ENCODE data around the gene GRM4. TPM values are rescaled to one million over a fixed set of nuclear protein-coding genes. Genes with fewer than 3 reads are reported as not detected.

Gene GRM4
- total and polyA plus RNA-seq, 10 donors, result 0.02 to 0.26 (median 0.09) TPM; not detected in 3

DNA sequence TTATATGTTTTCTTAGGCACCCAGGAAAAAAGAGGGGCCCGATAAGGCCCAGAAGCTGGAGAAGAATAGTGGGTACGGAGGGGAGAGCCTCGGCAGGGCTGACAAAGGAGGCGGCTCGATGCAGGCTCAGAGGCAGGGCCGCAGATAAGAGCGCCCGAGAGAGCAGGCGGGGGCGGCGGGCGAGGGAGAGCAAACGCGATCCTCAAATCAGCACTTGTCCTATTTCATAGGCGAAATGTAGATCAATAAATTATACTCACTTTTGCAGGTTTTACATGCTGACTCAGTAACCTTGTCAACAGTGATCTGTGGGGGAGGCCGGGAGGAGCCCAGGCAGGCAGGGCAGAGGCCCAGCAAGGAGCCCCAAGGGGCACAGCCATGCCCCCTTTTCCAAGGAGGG is 42.6 kb downstream of the GRM4 start:
- Histone ChIP-seq H3K36me3 (no peaks in the 10 kb centered on the region), H3K27me3 (replicated peaks in 1 of 7) (peaks cover 0 to 38% (median 0%) of the 10 kb centered on the region in 7 donors), H3K4me1 (no peaks in the 10 kb centered on the region), H3K9me3 (no peaks in the 10 kb centered on the region), H3K4me3 (no peak overlapping the region), H3K27ac (no peak overlapping the region)
- no peak for DNase-seq
- intact Hi-C loops (cut with DNase I; ENCODE audit: low total_unique reads), result no loop called here
- WGBS, 5 donors, result 80 to 84% (median 83%) methylated on average over 16 of the region's 16 CpGs
- no peak for TF ChIP-seq POLR2AphosphoS5 (IDR thresholded peaks at IDR 0.05)
- TF ChIP-seq, protein P1, sequence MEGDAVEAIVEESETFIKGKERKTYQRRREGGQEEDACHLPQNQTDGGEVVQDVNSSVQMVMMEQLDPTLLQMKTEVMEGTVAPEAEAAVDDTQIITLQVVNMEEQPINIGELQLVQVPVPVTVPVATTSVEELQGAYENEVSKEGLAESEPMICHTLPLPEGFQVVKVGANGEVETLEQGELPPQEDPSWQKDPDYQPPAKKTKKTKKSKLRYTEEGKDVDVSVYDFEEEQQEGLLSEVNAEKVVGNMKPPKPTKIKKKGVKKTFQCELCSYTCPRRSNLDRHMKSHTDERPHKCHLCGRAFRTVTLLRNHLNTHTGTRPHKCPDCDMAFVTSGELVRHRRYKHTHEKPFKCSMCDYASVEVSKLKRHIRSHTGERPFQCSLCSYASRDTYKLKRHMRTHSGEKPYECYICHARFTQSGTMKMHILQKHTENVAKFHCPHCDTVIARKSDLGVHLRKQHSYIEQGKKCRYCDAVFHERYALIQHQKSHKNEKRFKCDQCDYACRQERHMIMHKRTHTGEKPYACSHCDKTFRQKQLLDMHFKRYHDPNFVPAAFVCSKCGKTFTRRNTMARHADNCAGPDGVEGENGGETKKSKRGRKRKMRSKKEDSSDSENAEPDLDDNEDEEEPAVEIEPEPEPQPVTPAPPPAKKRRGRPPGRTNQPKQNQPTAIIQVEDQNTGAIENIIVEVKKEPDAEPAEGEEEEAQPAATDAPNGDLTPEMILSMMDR (IDR thresholded peaks at IDR 0.05 in 8 of 11, conservative IDR thresholded peaks at IDR 0.05 in 3 of 11), result no peak
- no peak for TF ChIP-seq POLR2A (IDR thresholded peaks at IDR 0.05)

DNA sequence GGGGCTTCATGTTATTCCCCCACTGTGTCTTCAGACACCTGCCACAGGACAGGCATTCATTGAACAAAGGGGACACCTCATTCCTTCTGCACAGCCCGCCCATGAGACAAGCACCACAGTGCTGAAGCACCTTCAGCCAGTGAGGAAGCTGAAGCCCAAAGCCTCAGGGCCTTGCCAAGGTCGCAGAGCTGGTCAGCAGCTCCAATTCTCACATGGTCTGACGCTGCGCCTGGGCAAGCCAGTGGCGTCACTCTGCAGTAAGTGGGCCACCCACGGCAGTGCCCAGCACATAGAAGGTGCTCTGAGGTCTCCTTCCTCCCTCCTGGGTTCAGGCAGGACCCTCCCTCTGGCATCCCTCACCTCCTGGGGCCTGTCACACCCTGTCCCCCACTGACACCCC is 43.2 kb downstream of the GRM4 start:
- no peak for DNase-seq
- Histone ChIP-seq H3K9me3 (no peaks in the 10 kb centered on the region), H3K36me3 (no peaks in the 10 kb centered on the region), H3K27me3 (replicated peaks in 1 of 7) (peaks cover 0 to 43% (median 0%) of the 10 kb centered on the region in 7 donors), H3K27ac (no peak overlapping the region), H3K4me3 (no peak overlapping the region), H3K4me1 (no peaks in the 10 kb centered on the region)
- 52 to 81% (median 75%) methylated on average over 3 to 6 of the region's 6 CpGs for WGBS, 5 donors
- intact Hi-C loops (cut with DNase I; ENCODE audit: low total_unique reads), result no loop called here
- TF ChIP-seq, protein P1 (IDR thresholded peaks at IDR 0.05 in 8 of 11, conservative IDR thresholded peaks at IDR 0.05 in 3 of 11), result no peak
- TF ChIP-seq POLR2A (IDR thresholded peaks at IDR 0.05), result no peak
- no peak for TF ChIP-seq POLR2AphosphoS5 (IDR thresholded peaks at IDR 0.05)

DNA sequence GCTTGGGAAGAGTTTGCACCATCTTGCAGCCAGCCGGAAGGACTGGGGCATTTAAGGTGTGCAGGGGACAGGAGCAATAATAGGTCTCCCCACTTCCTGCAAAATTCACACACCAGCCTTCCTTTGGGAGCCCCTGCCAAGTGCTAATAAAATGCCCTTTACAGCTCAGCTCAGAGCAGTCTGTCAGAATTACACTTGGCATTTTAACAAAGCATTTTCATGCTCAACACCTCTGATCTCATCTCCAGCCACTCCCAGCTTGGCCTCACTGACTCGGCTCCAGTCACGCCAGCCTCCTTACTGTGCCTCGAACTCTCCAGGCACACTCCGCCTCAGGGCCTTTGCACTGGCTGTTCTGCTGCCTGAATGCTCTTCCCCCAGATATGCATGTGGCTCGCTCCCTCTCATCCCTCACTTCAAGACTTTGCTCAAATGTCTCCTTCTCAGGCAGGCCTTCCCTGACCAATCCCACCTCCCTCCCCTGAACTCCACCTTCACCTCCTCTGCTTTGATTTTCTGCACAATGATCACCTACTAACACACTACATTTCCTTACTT is 43.7 kb downstream of the GRM4 start:
- Histone ChIP-seq H3K27me3 (replicated peaks in 1 of 7) (peaks cover 0 to 46% (median 0%) of the 10 kb centered on the region in 7 donors), H3K4me1 (no peaks in the 10 kb centered on the region), H3K36me3 (no peaks in the 10 kb centered on the region), H3K4me3 (no peak overlapping the region), H3K27ac (no peak overlapping the region), H3K9me3 (no peaks in the 10 kb centered on the region)
- no peak for DNase-seq
- intact Hi-C loops (cut with DNase I; ENCODE audit: low total_unique reads), result no loop called here
- 83 to 96% (median 87%) methylated on average over 6 of the region's 6 CpGs for WGBS, 5 donors
- no peak for TF ChIP-seq POLR2AphosphoS5 (IDR thresholded peaks at IDR 0.05)
- TF ChIP-seq, protein P1 (IDR thresholded peaks at IDR 0.05 in 8 of 11, conservative IDR thresholded peaks at IDR 0.05 in 3 of 11), result no peak
- no peak for TF ChIP-seq POLR2A (IDR thresholded peaks at IDR 0.05)

DNA sequence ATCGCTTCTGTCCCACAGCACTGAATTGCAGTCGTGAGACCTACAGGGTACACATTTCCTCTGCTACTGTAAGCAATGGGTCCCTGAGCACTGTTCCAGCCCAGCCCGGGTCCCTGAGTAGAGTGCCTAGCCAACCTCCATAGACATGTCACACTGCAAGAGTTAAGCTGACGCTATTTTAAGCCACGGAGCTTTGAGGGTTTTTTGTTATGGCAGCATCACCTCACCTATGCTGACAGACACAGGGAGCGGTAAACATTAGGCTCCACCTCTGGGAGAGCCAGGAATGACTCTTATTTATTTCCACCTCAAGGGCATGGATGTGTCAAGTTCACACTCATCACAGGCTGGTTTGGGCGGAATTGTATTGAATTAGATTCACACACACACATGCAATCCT is 45.1 kb downstream of the GRM4 start:
- intact Hi-C loops (cut with DNase I; ENCODE audit: low total_unique reads), result no loop called here

More for the DNA sequence above, 45.1 kb downstream of the GRM4 start:
- Histone ChIP-seq H3K4me3 (no peak overlapping the region), H3K9me3 (no peaks in the 10 kb centered on the region), H3K36me3 (no peaks in the 10 kb centered on the region), H3K27me3 (replicated peaks in 1 of 7) (peaks cover 0 to 49% (median 8%) of the 10 kb centered on the region in 7 donors), H3K4me1 (no peaks in the 10 kb centered on the region), H3K27ac (no peak overlapping the region)
- DNase-seq, result no peak
- 87 to 94% (median 91%) methylated on average over 5 to 7 of the region's 7 CpGs for WGBS, 5 donors
- TF ChIP-seq POLR2A (IDR thresholded peaks at IDR 0.05) (no peak), POLR2AphosphoS5 (IDR thresholded peaks at IDR 0.05) (no peak)
- TF ChIP-seq, protein P1 (IDR thresholded peaks at IDR 0.05 in 8 of 11, conservative IDR thresholded peaks at IDR 0.05 in 3 of 11), result no peak
